Keratinocyte (primary cell): ENCODE results near the gene MSS51. TPM values are rescaled to one million over a fixed set of nuclear protein-coding genes. Genes with fewer than 3 reads are reported as not detected.

Experiments
- DNase-seq: peaks from one replicate; pipeline ENCODE4 v3.0.0-alpha.2; 2011; ENCODE audit warnings: low read depth, missing footprints, low spot score
- FAIRE-seq: peaks from 2 replicates; lab custom pipeline; 2011; peaks lifted over from hg19 to GRCh38; lab: Jason Lieb, UNC
- H2AFZ ChIP-seq: 2 replicates; pipeline ENCODE4 v1.6.0; 2012; ENCODE audit warnings: low read length, control low read depth, inconsistent platforms; ENCODE audit not compliant: control insufficient read depth
- H3K27ac ChIP-seq: 2 replicates; pipeline ENCODE4 v1.5.1; 2011; ENCODE audit warnings: low read length; ENCODE audit not compliant: control insufficient read depth, insufficient read depth
- H3K27me3 ChIP-seq: 3 replicates; pipeline ENCODE4 v1.6.0; 2011; ENCODE audit warnings: low read length; ENCODE audit not compliant: control insufficient read depth, insufficient read depth; ENCODE audit errors: extremely low read depth
- H3K36me3 ChIP-seq, 2 experiments: 2 replicates in 1 of 2; 3 replicates in 1 of 2; pipeline ENCODE4 v1.5.1; 2011; ENCODE audit warnings: low read length in 2 of 2, mild to moderate bottlenecking in 1 of 2; ENCODE audit not compliant: control insufficient read depth in 2 of 2, insufficient read depth in 2 of 2; ENCODE audit errors: extremely low read depth in 1 of 2
- H3K4me1 ChIP-seq: 3 replicates; pipeline ENCODE4 v1.5.1; 2011; ENCODE audit warnings: low read length; ENCODE audit not compliant: control insufficient read depth, insufficient read depth; ENCODE audit errors: extremely low read depth
- H3K4me2 ChIP-seq: 3 replicates; pipeline ENCODE4 v1.6.0; 2011; ENCODE audit warnings: low read depth, low read length; ENCODE audit not compliant: control insufficient read depth, insufficient read depth; ENCODE audit errors: extremely low read depth
- H3K4me3 ChIP-seq, 3 experiments: fragments of 200-600 bp in 1 of 3; sonication (generic) in 1 of 3; 2 replicates in 2 of 3; 3 replicates in 1 of 3; pipeline ENCODE4 v1.5.1; 2011 to 2016; ENCODE audit warnings: low read length in 3 of 3, mild to moderate bottlenecking in 3 of 3, control low read depth in 2 of 3, inconsistent platforms in 1 of 3, low read depth in 1 of 3, mixed read lengths in 1 of 3, mixed run types in 1 of 3, moderate library complexity in 1 of 3; ENCODE audit not compliant: control insufficient read depth in 2 of 3, insufficient read depth in 2 of 3; ENCODE audit errors: extremely low read depth in 1 of 3
- H3K79me2 ChIP-seq: 2 replicates; pipeline ENCODE4 v1.6.0; 2012; ENCODE audit warnings: low read length; ENCODE audit not compliant: control insufficient read depth, insufficient read depth
- H3K9ac ChIP-seq: 3 replicates; pipeline ENCODE4 v1.6.0; 2011; ENCODE audit warnings: low read length; ENCODE audit not compliant: control insufficient read depth, insufficient read depth; ENCODE audit errors: extremely low read depth
- H3K9me1 ChIP-seq: 3 replicates; pipeline ENCODE4 v1.6.0; 2011; ENCODE audit warnings: low read length; ENCODE audit not compliant: control insufficient read depth, insufficient read depth; ENCODE audit errors: extremely low read depth
- H3K9me3 ChIP-seq: 2 replicates; pipeline ENCODE4 v1.5.1; 2012; ENCODE audit warnings: low read depth, low read length; ENCODE audit not compliant: control insufficient read depth
- H4K20me1 ChIP-seq: 3 replicates; pipeline ENCODE4 v1.6.0; 2011; ENCODE audit warnings: low read length; ENCODE audit not compliant: control insufficient read depth, insufficient read depth; ENCODE audit errors: extremely low read depth
- CTCF ChIP-seq, 3 experiments: IDR thresholded peaks in 1 of 3; conservative IDR thresholded peaks in 1 of 3; optimal IDR thresholded peaks in 1 of 3; 2 replicates in 2 of 3; 3 replicates in 1 of 3; pipeline versions ENCODE3 to v1.5.1; 2011; ENCODE audit warnings: low read length in 3 of 3, mild to moderate bottlenecking in 3 of 3, moderate library complexity in 2 of 3, control low read depth in 1 of 3, inconsistent platforms in 1 of 3; ENCODE audit not compliant: insufficient read depth in 2 of 3; ENCODE audit errors: extremely low read depth in 1 of 3
- EZH2 ChIP-seq: IDR thresholded peaks from one replicate; pipeline ENCODE4 v1.6.1; 2012; ENCODE audit warnings: inconsistent platforms, mild to moderate bottlenecking, low read length, moderate library complexity
- dilution Hi-C: fragments of 300-500 bp; cut with MboI; formaldehyde crosslinking; loops from one replicate; pipeline ENCODE4 v1.7.0; 2020; ENCODE audit warnings: low sequenced_read_pairs; ENCODE audit not compliant: extremely low pct_ligation_motif_present
- polyA plus RNA-seq, 5 experiments: library from polyadenylated mRNA; depleted of rRNA in 3 of 5; stranded (reverse) in 3 of 5; stranded (forward) in 1 of 5; unstranded in 1 of 5; fragments of >200 nt; gene quantifications; 1 replicate in 1 of 5; 2 replicates in 3 of 5; 3 replicates in 1 of 5; pipeline versions ENCODE4 v1.2.1 to v1.2.3, GENCODE V29; 2011 to 2012; ENCODE audit warnings: missing spikeins in 2 of 5, low read depth in 1 of 5, low replicate concordance in 1 of 5

MSS51 gene
- polyA plus RNA-seq, 1 donor (not counting 4 experiments of a cell fraction or from before 2014, with no cell fraction given): 1.3 TPM

GRCh38 chr10:73444457-73444856 lies 11.1 kb upstream of the MSS51 start:
- no peaks in the 10 kb centered on the region for H3K27me3 ChIP-seq
- no peak overlapping the region for H3K27ac ChIP-seq
- TF ChIP-seq EZH2: no peak
- TF ChIP-seq CTCF (optimal IDR thresholded peaks at IDR 0.05 in 1 of 3, IDR thresholded peaks at IDR 0.05 in 1 of 3, conservative IDR thresholded peaks at IDR 0.05 in 1 of 3; ENCODE audit: extremely low read depth in 1 of 3, insufficient read depth in 2 of 3, low read length in 3 of 3): no peak
- dilution Hi-C loops: no loop called here
- no peak overlapping the region for H3K4me2 ChIP-seq
- no peaks in the 10 kb centered on the region for H3K9me1 ChIP-seq
- DNase-seq (no peak), FAIRE-seq (no peak)
- H2AFZ ChIP-seq: no peak overlapping the region
- no peak overlapping the region for H3K9ac ChIP-seq
- no peaks in the 10 kb centered on the region for H3K79me2 ChIP-seq
- H4K20me1 ChIP-seq: no peaks in the 10 kb centered on the region
- peaks cover 6% of the 10 kb centered on the region for H3K4me1 ChIP-seq
- no peaks in the 10 kb centered on the region for H3K9me3 ChIP-seq
- H3K36me3 ChIP-seq: peaks cover 3 to 4% of the 10 kb centered on the region in 2 experiments
- H3K4me3 ChIP-seq: no peak overlapping the region

- H3K36me3 ChIP-seq: peaks cover 6 to 8% of the 10 kb centered on the region in 2 experiments
- no peak overlapping the region for H3K4me2 ChIP-seq
- TF ChIP-seq CTCF (optimal IDR thresholded peaks at IDR 0.05 in 1 of 3, IDR thresholded peaks at IDR 0.05 in 1 of 3, conservative IDR thresholded peaks at IDR 0.05 in 1 of 3; ENCODE audit: extremely low read depth in 1 of 3, insufficient read depth in 2 of 3, low read length in 3 of 3) (no peak), EZH2 (no peak)
- peaks cover 8% of the 10 kb centered on the region for H3K4me1 ChIP-seq
- H3K27me3 ChIP-seq: no peaks in the 10 kb centered on the region
- dilution Hi-C loops: no loop called here
- no peak for DNase-seq
- H3K9ac ChIP-seq: no peak overlapping the region
- H3K9me1 ChIP-seq: no peaks in the 10 kb centered on the region
- no peaks in the 10 kb centered on the region for H3K9me3 ChIP-seq
- no peak overlapping the region for H3K27ac ChIP-seq
- no peak overlapping the region for H2AFZ ChIP-seq
- H4K20me1 ChIP-seq: no peaks in the 10 kb centered on the region
- H3K4me3 ChIP-seq: no peak overlapping the region
- H3K79me2 ChIP-seq: no peaks in the 10 kb centered on the region
- FAIRE-seq: peak; percentile 51
Observed at GRCh38 chr10:73439605-73440312, 6.4 kb upstream of the MSS51 start.
